Measurements from ENCODE around the gene PIPOX.
"Not testable (repeated sequence)": the region's sequence is repeated elsewhere in the genome, so short reads cannot be mapped to it uniquely, and the experiment has no call there.

The PIPOX gene

DNA sequence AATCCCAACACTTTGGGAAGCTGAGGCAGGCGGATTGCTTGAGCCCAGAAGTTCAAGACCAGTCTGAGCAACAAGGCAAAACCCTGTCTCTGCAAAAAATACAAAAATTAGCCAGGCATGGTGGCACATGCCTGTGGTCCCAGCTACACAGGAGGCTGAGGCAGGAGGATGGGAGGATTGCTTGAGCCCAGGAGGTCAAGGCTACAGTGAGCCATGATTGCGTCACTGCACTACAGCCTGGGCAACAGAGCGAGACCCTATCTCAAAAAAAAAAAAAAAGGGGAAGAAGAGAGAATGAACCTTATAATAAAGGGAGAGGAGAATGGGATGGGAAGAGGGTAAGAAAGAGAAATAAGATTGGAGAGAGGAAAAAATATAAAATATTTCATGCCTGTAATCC, 45.8 kb downstream of the PIPOX start:
- H3K36me3 Mint-ChIP-seq (ENCODE audit: insufficient read depth) = peaks cover 48% of the 10 kb centered on the region
- H3K9me3 Mint-ChIP-seq; H3K4me1 Mint-ChIP-seq; DNase-seq (ENCODE audit: low spot score in 2 of 2); H3K27me3 Mint-ChIP-seq; H3K27ac Mint-ChIP-seq (ENCODE audit: low read depth); H3K4me3 Mint-ChIP-seq; ATAC-seq (replicated peaks; ENCODE audit: extremely low read depth, poor library complexity, severe bottlenecking): not testable (repeated sequence)

DNA sequence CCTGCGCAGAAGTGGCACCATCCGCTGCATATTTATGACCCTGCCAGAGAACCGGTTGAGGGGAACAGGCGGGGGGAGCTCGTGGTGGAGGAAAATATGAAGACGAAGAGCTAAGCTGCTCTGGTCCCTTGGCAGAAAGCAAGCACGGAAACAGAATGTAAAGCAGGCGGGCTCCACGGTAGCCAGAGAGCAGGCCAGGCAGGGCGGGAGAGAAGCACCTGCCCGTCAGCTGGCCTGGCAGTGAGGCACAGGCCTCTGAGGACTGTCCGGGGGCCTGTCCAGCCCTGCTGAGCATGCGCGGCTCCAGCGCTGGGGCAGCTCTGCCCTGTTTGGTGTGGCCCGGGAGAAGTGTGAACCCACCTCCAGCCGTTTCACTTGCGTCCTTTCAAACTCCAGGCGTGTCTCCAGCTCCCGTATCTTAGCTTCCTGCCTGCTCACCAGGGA, 46.7 kb downstream of the PIPOX start:
- no peak overlapping the region for H3K4me3 Mint-ChIP-seq
- H3K27ac Mint-ChIP-seq (ENCODE audit: low read depth) = no peak overlapping the region
- no peaks in the 10 kb centered on the region for H3K4me1 Mint-ChIP-seq
- peaks cover 47% of the 10 kb centered on the region for H3K36me3 Mint-ChIP-seq (ENCODE audit: insufficient read depth)
- ATAC-seq (replicated peaks; ENCODE audit: extremely low read depth, poor library complexity, severe bottlenecking) (no peak), DNase-seq (ENCODE audit: low spot score in 2 of 2) (no peak)
- H3K27me3 Mint-ChIP-seq = no peaks in the 10 kb centered on the region
- H3K9me3 Mint-ChIP-seq = no peaks in the 10 kb centered on the region

DNA sequence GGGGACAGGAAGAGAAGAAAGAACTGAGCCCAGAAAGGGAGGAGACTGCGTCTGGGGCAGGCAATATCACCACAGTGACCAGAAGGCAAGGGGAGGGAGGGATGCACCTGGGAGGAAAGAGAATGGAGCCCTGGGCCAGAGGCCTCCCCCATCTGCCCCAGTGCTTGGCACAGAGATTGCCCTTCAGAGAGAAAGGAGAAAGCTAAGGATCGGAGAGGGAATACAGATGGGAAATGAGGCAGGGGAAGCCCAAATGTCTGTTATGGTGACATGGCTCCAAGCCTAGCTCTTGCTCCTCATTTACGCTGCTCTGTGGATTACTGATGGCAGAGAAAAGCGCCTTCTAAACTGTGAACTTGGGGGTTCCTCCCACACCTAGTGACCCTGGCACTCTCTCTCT, 47.2 kb downstream of the PIPOX start:
- H3K9me3 Mint-ChIP-seq = no peaks in the 10 kb centered on the region
- H3K27ac Mint-ChIP-seq (ENCODE audit: low read depth) = no peak overlapping the region
- peaks cover 49% of the 10 kb centered on the region for H3K36me3 Mint-ChIP-seq (ENCODE audit: insufficient read depth)

DNA sequence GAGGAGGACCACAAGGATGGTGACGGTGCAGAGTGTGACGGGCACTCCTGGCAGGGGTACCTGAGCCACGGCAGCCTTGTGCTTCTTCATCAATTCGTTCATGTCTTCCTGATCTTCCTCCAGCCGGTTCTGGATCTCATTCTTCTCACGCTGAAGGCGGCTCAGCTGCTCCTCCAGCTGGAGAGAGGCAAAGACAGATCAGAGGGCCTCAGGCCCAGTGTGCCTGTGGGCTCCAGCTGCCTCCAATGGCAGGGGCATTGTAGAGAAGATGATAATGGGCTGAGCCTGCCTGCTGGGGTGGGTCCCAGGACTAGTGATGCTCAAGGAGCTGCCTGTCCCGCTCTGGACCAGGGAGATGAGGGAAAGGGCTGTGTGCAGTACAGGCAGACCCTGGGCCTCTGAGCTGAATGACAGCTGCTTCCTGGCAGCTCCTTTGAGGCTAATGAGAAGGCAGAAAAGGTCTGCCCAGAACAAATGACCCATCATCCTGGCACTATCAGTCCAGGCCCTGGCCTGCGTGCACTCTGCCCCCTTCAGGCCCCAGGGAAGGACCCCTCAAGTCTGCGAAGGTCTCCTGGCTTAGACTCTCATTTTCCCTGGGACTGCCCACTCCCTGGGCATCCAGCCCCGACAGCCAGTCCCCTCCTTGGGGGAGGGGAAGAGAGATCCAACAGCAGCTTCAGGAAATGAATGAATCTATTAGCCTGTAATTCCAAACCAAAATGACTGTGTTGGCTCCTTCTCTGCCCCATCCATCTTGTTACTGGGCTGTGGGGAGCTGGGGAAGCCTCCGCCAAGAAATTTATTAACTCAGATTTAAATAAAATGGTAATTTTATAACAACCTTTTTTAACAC, 48.0 kb downstream of the PIPOX start:
- ATAC-seq (replicated peaks; ENCODE audit: extremely low read depth, poor library complexity, severe bottlenecking) = no peak
- no peak overlapping the region for H3K4me3 Mint-ChIP-seq
- H3K36me3 Mint-ChIP-seq (ENCODE audit: insufficient read depth) = peaks cover 47% of the 10 kb centered on the region
- H3K27me3 Mint-ChIP-seq = no peaks in the 10 kb centered on the region
- no peak overlapping the region for H3K27ac Mint-ChIP-seq (ENCODE audit: low read depth)
- H3K4me1 Mint-ChIP-seq = no peaks in the 10 kb centered on the region
- DNase-seq (ENCODE audit: low spot score in 2 of 2) = no peak
- no peaks in the 10 kb centered on the region for H3K9me3 Mint-ChIP-seq

More for the DNA sequence above, 47.2 kb downstream of the PIPOX start:
- Mint-ChIP-seq H3K4me1 (no peaks in the 10 kb centered on the region), H3K27me3 (no peaks in the 10 kb centered on the region), H3K4me3 (no peak overlapping the region)
- DNase-seq (ENCODE audit: low spot score in 2 of 2) (no peak), ATAC-seq (replicated peaks; ENCODE audit: extremely low read depth, poor library complexity, severe bottlenecking) (no peak)

DNA sequence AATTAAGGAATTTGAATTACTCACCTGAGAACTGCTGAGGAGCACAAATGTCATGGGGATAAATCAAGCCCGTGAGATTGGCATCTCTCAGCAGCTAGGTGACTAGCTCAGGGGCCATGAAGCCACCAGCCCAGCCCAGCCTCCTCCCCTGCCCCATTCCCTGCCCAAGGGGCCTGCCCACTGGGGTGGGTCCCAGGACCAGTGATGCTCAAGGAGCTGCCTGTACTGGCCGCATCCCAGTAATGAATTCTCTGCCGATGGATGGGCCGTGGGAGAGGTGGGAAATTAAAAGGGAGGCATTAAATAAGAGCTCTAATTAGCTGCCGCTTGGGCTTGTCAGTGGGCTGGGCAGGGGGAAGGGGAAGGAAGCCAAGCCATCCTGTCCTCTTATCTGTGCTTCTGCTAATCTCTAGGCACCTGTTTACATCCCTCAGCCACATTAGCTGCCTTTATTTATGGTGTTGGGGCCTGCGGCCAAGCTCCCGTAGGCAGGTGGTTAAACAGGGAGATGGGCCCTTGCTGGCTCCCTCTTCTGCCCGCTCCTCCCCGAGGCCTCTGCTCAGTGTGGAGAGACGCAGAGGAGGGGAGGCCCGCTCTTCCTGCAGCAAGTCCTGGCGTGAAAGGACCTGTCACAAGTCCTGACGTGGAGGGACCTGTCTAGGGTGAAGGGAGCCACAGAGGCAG, 48.8 kb downstream of the PIPOX start:
- no peaks in the 10 kb centered on the region for H3K4me1 Mint-ChIP-seq
- ATAC-seq (replicated peaks; ENCODE audit: extremely low read depth, poor library complexity, severe bottlenecking) = no peak
- peak overlapping the region; percentile 51 for H3K27ac Mint-ChIP-seq (ENCODE audit: low read depth)
- DNase-seq (ENCODE audit: low spot score in 2 of 2) = no peak
- H3K27me3 Mint-ChIP-seq = no peaks in the 10 kb centered on the region
- no peaks in the 10 kb centered on the region for H3K9me3 Mint-ChIP-seq
- H3K36me3 Mint-ChIP-seq (ENCODE audit: insufficient read depth) = peaks cover 43% of the 10 kb centered on the region
- no peak overlapping the region for H3K4me3 Mint-ChIP-seq

DNA sequence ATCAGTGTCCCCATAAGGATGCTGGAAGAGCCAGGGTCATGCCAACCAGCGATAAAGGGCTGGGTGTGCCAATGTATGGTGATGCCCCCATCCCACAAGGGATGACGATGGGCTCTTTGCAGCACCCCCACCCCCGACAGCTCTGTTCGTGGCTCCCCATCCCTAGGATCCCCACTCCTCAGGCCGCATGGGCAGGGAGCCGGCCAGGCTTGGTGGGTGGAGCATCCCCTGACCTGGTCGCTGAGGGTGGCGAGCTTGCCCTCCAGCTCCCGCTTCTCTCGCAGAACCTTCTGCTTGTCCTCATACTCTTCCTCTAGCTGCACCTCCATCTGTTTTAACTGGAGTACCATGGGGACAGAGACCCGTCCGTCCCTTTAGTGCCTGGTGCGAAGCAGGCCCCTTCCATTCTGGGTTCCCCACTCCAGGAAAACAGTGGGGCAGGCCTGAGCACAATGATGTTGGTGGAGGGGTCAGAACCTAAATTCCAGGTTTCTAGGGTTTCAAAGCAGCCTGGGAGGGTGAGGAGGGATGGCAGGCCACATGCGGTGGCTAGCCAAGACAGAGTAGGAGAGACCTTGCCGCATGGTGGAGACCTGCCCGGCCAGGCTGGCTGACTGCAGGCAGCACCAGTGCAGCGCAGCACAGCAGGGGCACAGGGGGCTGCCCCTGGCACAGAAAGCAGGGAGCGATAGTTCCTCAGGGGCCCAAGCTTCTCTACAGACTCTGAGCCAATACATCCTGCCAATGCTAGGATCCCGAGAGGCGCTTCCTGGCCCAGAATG, 50.3 kb downstream of the PIPOX start:
- no peak overlapping the region for H3K27ac Mint-ChIP-seq (ENCODE audit: low read depth)
- ATAC-seq (replicated peaks; ENCODE audit: extremely low read depth, poor library complexity, severe bottlenecking) = no peak

DNA sequence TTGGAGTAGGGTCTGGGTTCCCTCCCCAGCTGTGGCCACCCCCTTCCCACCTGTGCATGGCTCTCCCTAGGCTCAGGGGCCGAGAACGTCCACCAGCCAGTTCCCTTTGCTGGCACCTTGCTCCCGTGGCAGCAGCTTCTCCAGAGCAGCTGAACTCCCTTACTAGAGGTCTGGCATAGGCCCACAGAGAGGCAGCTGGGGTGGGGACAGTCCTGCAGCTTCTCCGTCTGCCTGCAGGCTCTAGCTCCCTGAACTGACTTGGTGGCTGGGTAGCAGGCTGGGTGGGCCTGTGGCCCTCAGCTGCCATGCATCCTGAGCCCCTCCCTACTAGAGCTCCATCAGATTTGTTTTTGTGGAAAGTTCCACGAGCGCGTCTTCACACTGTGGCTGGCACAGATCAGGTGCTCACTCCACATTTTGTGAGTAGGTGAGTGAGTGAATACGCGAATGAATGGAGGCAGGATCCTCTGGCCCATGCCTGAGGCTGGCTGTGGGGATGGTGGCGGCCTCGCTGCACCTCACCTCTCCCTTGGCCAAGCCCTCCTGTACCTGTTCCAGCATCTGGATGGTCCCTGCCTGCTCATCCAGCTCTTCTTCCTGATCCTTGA, 51.3 kb downstream of the PIPOX start:
- H3K27me3 Mint-ChIP-seq = no peaks in the 10 kb centered on the region
- DNase-seq (ENCODE audit: low spot score in 2 of 2) (no peak), ATAC-seq (replicated peaks; ENCODE audit: extremely low read depth, poor library complexity, severe bottlenecking) (no peak)
- no peak overlapping the region for H3K27ac Mint-ChIP-seq (ENCODE audit: low read depth)
- H3K36me3 Mint-ChIP-seq (ENCODE audit: insufficient read depth) = peaks cover 31% of the 10 kb centered on the region
- peaks cover 5% of the 10 kb centered on the region for H3K4me1 Mint-ChIP-seq
- no peak overlapping the region for H3K4me3 Mint-ChIP-seq
- no peaks in the 10 kb centered on the region for H3K9me3 Mint-ChIP-seq

More for the DNA sequence above, 50.3 kb downstream of the PIPOX start:
- no peaks in the 10 kb centered on the region for H3K9me3 Mint-ChIP-seq
- H3K27me3 Mint-ChIP-seq = no peaks in the 10 kb centered on the region
- H3K36me3 Mint-ChIP-seq (ENCODE audit: insufficient read depth) = peaks cover 37% of the 10 kb centered on the region
- peaks cover 5% of the 10 kb centered on the region for H3K4me1 Mint-ChIP-seq
- H3K4me3 Mint-ChIP-seq = no peak overlapping the region
- DNase-seq (ENCODE audit: low spot score in 2 of 2) = no peak

DNA sequence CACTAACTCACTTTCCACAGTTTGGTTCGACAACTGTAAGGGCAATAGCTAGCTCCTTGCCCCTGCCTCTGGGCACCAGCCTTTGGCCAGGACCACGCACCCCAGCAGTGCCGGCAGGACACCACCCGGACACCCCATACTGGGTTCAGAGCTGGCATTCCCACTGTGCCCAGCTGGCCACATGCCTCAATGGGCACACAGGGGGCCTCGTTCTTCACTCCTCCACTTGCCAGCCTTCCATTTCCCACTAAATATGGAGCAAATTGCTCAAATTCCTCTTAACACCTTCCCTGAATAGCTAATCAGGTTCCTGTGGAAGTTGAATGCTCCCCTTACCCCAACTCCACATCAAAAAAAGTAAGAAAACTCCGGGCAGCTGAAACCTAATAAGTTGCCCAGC, 52.5 kb downstream of the PIPOX start:
- DNase-seq (ENCODE audit: low spot score in 2 of 2) = no peak
- Mint-ChIP-seq H3K4me3 (no peak overlapping the region), H3K27ac (ENCODE audit: low read depth) (peak overlapping the region; percentile 49), H3K9me3 (no peaks in the 10 kb centered on the region), H3K27me3 (no peaks in the 10 kb centered on the region), H3K36me3 (ENCODE audit: insufficient read depth) (peaks cover 26% of the 10 kb centered on the region), H3K4me1 (peaks cover 10% of the 10 kb centered on the region)
- ATAC-seq (replicated peaks; ENCODE audit: extremely low read depth, poor library complexity, severe bottlenecking) = no peak

DNA sequence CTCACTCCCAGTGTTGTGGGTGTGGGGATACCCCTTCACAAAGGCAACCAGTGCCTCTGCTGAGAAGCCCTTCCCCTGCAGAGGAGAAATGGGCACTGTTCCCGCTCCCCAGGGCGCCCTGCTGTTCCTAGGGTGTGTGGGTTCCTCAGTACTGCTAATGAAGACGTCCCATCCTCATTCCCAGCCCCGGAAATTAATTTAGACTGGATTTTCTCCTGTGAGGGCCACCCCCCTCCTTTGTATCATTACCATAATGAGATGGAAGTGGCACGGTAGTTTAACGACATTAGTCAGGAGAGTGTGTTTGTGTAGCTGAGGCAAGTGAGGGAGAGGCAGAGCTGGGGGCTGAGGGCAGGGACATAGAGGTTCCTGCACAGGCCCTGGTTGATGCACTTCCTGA, 53.2 kb downstream of the PIPOX start:
- Mint-ChIP-seq H3K27me3 (no peaks in the 10 kb centered on the region), H3K27ac (ENCODE audit: low read depth) (no peak overlapping the region), H3K4me1 (peaks cover 10% of the 10 kb centered on the region), H3K4me3 (no peak overlapping the region), H3K9me3 (no peaks in the 10 kb centered on the region), H3K36me3 (ENCODE audit: insufficient read depth) (peaks cover 27% of the 10 kb centered on the region)
- no peak for DNase-seq (ENCODE audit: low spot score in 2 of 2)
- ATAC-seq (replicated peaks; ENCODE audit: extremely low read depth, poor library complexity, severe bottlenecking) = no peak

DNA sequence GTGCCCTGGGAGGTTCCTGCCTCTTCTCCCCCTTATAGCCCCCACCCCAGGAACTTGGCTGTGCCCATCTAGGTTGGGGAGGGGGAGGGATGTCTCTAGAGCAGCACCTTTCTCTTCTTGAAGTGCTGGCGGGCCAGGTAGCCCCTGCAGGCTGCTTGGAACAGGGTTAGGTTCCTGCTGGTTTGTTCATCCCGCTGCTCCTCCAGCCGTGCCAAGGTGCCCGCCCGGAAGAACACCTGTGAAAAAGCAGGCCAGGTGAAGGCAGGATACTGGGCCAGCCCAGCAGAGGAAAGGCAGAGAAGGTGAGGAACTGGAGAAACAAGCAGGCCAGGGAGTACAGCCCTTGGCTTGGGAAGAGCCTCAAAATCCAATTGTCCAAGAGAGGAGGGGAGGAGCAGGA, 56.6 kb downstream of the PIPOX start:
- H3K9me3 Mint-ChIP-seq = no peaks in the 10 kb centered on the region
- no peaks in the 10 kb centered on the region for H3K27me3 Mint-ChIP-seq
- H3K4me3 Mint-ChIP-seq = no peak overlapping the region
- peak overlapping the region; percentile 17 for H3K27ac Mint-ChIP-seq (ENCODE audit: low read depth)
- H3K4me1 Mint-ChIP-seq = peaks cover 17% of the 10 kb centered on the region
- DNase-seq (ENCODE audit: low spot score in 2 of 2) (no peak), ATAC-seq (replicated peaks; ENCODE audit: extremely low read depth, poor library complexity, severe bottlenecking) (no peak)
- H3K36me3 Mint-ChIP-seq (ENCODE audit: insufficient read depth) = peaks cover 32% of the 10 kb centered on the region

DNA sequence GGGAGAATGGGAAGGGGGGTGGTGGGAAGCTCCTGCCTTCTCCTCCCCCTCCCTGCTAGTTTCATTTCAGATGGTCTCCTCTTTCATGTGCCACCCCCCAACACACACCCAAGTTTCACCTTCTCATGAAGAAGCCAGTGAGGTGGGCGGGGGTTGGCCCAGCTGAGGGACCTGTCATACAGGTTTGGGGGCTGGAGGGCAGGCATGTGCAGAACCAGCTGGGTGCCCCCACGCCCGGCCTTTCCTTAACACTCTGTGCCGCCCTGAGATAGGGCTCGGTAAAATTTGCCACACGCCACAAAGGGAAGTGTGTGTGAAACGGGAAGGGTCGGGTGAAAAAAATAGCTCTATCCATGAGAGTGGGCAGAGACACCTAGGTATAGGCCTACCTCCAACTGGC, 57.4 kb downstream of the PIPOX start:
- Mint-ChIP-seq H3K36me3 (ENCODE audit: insufficient read depth) (peaks cover 34% of the 10 kb centered on the region), H3K9me3 (no peaks in the 10 kb centered on the region), H3K27ac (ENCODE audit: low read depth) (no peak overlapping the region), H3K27me3 (no peaks in the 10 kb centered on the region), H3K4me3 (no peak overlapping the region), H3K4me1 (peaks cover 19% of the 10 kb centered on the region)
- no peak for DNase-seq (ENCODE audit: low spot score in 2 of 2)
- no peak for ATAC-seq (replicated peaks; ENCODE audit: extremely low read depth, poor library complexity, severe bottlenecking)

DNA sequence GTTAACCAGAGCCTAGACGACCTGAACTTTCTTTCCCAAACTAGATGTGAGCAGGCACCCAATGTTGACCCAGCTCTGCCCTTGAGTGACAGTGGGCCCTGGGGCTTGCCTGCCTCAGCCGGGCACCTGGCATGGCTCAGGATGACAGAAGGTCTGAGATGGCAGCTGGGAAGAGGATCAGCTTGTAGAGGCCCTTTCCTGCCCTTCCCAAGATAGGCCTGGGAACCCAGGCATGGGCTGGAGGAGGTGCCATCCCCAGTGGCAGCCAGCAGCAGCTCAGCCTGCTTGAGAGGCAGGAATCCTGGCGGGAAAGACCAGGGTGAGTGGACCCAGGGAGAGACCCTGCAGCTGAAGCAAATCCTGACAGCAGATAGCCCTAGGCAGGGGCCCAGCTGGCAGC, 59.1 kb downstream of the PIPOX start:
- Mint-ChIP-seq H3K9me3 (no peaks in the 10 kb centered on the region), H3K27me3 (no peaks in the 10 kb centered on the region), H3K4me1 (peaks cover 26% of the 10 kb centered on the region), H3K27ac (ENCODE audit: low read depth) (peak overlapping the region; percentile 82), H3K36me3 (ENCODE audit: insufficient read depth) (peaks cover 43% of the 10 kb centered on the region), H3K4me3 (no peak overlapping the region)
- ATAC-seq (replicated peaks; ENCODE audit: extremely low read depth, poor library complexity, severe bottlenecking) (no peak), DNase-seq (ENCODE audit: low spot score in 2 of 2) (no peak)

Data from central memory CD8-positive, alpha-beta T cell (primary cell).